Measurements from ENCODE around the gene IVNS1ABP.

IVNS1ABP gene

GRCh38 chr1:185305419-185305818 is 11.6 kb downstream of the IVNS1ABP start:
- Histone ChIP-seq H2AFZ (ENCODE audit: low read depth, low read length) (no peak overlapping the region), H3K4me1 (ENCODE audit: insufficient read depth, low read length) (no peaks in the 10 kb centered on the region), H3K36me3 (ENCODE audit: insufficient read depth, low read length) (peaks cover 93% of the 10 kb centered on the region), H3K9me3 (ENCODE audit: low read length) (no peaks in the 10 kb centered on the region), H3K4me3 (ENCODE audit: low read length) (no peak overlapping the region), H3K27me3 (ENCODE audit: insufficient read depth, low read length) (no peaks in the 10 kb centered on the region)

- H3K36me3 ChIP-seq (ENCODE audit: insufficient read depth, low read length): peaks cover 98% of the 10 kb centered on the region
Measured at GRCh38 chr1:185300152-185300551, 16.9 kb downstream of the IVNS1ABP start.

GRCh38 chr1:185297982-185298381 is 19.1 kb downstream of the IVNS1ABP start:
- Histone ChIP-seq H3K36me3 (ENCODE audit: insufficient read depth, low read length) (peaks cover 96% of the 10 kb centered on the region), H3K27me3 (ENCODE audit: insufficient read depth, low read length) (no peaks in the 10 kb centered on the region), H3K4me1 (ENCODE audit: insufficient read depth, low read length) (no peaks in the 10 kb centered on the region), H2AFZ (ENCODE audit: low read depth, low read length) (no peak overlapping the region), H3K4me3 (ENCODE audit: low read length) (no peak overlapping the region), H3K9me3 (ENCODE audit: low read length) (no peaks in the 10 kb centered on the region)

More at GRCh38 chr1:185300152-185300551, 16.9 kb downstream of the IVNS1ABP start:
- no peaks in the 10 kb centered on the region for H3K9me3 ChIP-seq (ENCODE audit: low read length)
- H2AFZ ChIP-seq (ENCODE audit: low read depth, low read length): no peak overlapping the region
- H3K4me3 ChIP-seq (ENCODE audit: low read length): no peak overlapping the region
- no peaks in the 10 kb centered on the region for H3K4me1 ChIP-seq (ENCODE audit: insufficient read depth, low read length)
- H3K27me3 ChIP-seq (ENCODE audit: insufficient read depth, low read length): no peaks in the 10 kb centered on the region

DNA sequence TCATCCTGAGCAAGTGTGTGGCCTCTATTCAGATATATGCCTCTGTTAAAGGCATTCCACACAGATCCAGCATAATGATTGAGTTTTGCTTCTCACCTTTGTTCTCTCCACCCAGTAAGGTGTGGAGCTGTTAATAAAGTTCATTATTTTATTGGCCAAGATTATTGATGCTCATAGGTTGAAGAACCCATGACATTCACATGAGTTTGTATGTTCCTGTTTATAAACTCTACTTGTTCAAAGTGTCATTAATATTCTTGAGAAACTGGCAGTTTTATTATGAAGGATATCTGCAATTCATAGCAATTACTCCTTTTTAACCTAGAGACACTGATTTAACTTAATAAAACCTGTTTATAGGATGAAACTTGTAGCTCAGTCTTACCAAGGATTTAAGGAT is 22.0 kb downstream of the IVNS1ABP start:
- Histone ChIP-seq H3K27me3 (ENCODE audit: insufficient read depth, low read length) (no peaks in the 10 kb centered on the region), H3K4me1 (ENCODE audit: insufficient read depth, low read length) (no peaks in the 10 kb centered on the region), H3K4me3 (ENCODE audit: low read length) (no peak overlapping the region), H3K9me3 (ENCODE audit: low read length) (no peaks in the 10 kb centered on the region), H3K36me3 (ENCODE audit: insufficient read depth, low read length) (peaks cover 69% of the 10 kb centered on the region), H2AFZ (ENCODE audit: low read depth, low read length) (no peak overlapping the region)

GRCh38 chr1:185293967-185294542 is 23.0 kb downstream of the IVNS1ABP start:
- Histone ChIP-seq H2AFZ (ENCODE audit: low read depth, low read length) (no peak overlapping the region), H3K4me1 (ENCODE audit: insufficient read depth, low read length) (no peaks in the 10 kb centered on the region), H3K27me3 (ENCODE audit: insufficient read depth, low read length) (no peaks in the 10 kb centered on the region), H3K36me3 (ENCODE audit: insufficient read depth, low read length) (peaks cover 59% of the 10 kb centered on the region), H3K9me3 (ENCODE audit: low read length) (no peaks in the 10 kb centered on the region), H3K4me3 (ENCODE audit: low read length) (no peak overlapping the region)

GRCh38 chr1:185292237-185292636 is 24.8 kb downstream of the IVNS1ABP start:
- no peak overlapping the region for H2AFZ ChIP-seq (ENCODE audit: low read depth, low read length)
- H3K27me3 ChIP-seq (ENCODE audit: insufficient read depth, low read length): no peaks in the 10 kb centered on the region
- H3K9me3 ChIP-seq (ENCODE audit: low read length): no peaks in the 10 kb centered on the region
- no peaks in the 10 kb centered on the region for H3K4me1 ChIP-seq (ENCODE audit: insufficient read depth, low read length)
- H3K36me3 ChIP-seq (ENCODE audit: insufficient read depth, low read length): peaks cover 41% of the 10 kb centered on the region
- no peak overlapping the region for H3K4me3 ChIP-seq (ENCODE audit: low read length)

GRCh38 chr1:185291652-185292051 is 25.4 kb downstream of the IVNS1ABP start:
- Histone ChIP-seq H3K9me3 (ENCODE audit: low read length) (no peaks in the 10 kb centered on the region), H2AFZ (ENCODE audit: low read depth, low read length) (no peak overlapping the region), H3K4me1 (ENCODE audit: insufficient read depth, low read length) (no peaks in the 10 kb centered on the region), H3K27me3 (ENCODE audit: insufficient read depth, low read length) (no peaks in the 10 kb centered on the region), H3K36me3 (ENCODE audit: insufficient read depth, low read length) (peaks cover 35% of the 10 kb centered on the region), H3K4me3 (ENCODE audit: low read length) (no peak overlapping the region)

GRCh38 chr1:185291159-185291558 is 25.9 kb downstream of the IVNS1ABP start:
- Histone ChIP-seq H3K4me3 (ENCODE audit: low read length) (no peak overlapping the region), H3K27me3 (ENCODE audit: insufficient read depth, low read length) (no peaks in the 10 kb centered on the region), H3K4me1 (ENCODE audit: insufficient read depth, low read length) (no peaks in the 10 kb centered on the region), H3K36me3 (ENCODE audit: insufficient read depth, low read length) (peaks cover 30% of the 10 kb centered on the region), H2AFZ (ENCODE audit: low read depth, low read length) (no peak overlapping the region), H3K9me3 (ENCODE audit: low read length) (no peaks in the 10 kb centered on the region)

DNA sequence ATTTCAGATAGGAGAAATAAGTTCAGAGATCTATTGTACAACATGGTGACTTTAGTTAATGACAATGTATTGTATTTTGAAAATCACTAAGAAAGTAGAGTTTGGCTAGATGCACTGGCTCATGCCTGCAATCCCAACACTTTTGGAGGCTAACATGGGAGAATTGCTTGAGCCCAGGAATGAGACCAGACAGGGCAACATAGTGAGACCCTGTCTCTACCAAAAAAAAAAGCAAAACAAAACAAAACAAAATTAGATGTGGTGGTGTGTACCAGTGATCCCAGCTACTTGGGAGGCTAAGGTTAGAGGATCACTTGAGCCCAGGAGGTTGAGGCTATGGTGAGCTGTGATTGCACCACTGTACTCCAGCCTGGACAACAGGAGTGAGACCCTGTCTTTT is 27.2 kb downstream of the IVNS1ABP start:
- H3K36me3 ChIP-seq (ENCODE audit: insufficient read depth, low read length): peaks cover 17% of the 10 kb centered on the region
- H3K4me1 ChIP-seq (ENCODE audit: insufficient read depth, low read length): no peaks in the 10 kb centered on the region
- H3K9me3 ChIP-seq (ENCODE audit: low read length): no peaks in the 10 kb centered on the region
- no peaks in the 10 kb centered on the region for H3K27me3 ChIP-seq (ENCODE audit: insufficient read depth, low read length)
- no peak overlapping the region for H3K4me3 ChIP-seq (ENCODE audit: low read length)
- H2AFZ ChIP-seq (ENCODE audit: low read depth, low read length): no peak overlapping the region

DNA sequence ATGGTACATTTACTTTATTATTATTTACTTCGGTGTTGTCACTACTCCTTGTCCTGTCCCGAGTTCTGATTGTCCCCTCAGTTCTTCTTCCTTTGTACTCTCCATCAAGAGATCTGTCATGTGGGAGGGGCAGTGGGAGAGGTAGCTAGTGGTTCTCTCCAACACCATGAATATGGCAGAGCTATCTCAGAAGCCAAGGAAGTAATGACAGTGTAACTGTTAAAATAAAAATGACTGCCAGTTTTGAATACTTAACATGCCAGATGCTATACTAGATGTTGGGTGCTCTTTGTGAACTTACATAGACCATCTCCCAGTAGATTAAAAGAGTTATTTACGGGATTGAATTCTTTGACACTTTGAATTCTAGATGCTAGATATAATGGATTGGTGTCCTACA is 28.6 kb downstream of the IVNS1ABP start:
- peaks cover 4% of the 10 kb centered on the region for H3K36me3 ChIP-seq (ENCODE audit: insufficient read depth, low read length)
- no peak overlapping the region for H2AFZ ChIP-seq (ENCODE audit: low read depth, low read length)
- H3K27me3 ChIP-seq (ENCODE audit: insufficient read depth, low read length): no peaks in the 10 kb centered on the region

DNA sequence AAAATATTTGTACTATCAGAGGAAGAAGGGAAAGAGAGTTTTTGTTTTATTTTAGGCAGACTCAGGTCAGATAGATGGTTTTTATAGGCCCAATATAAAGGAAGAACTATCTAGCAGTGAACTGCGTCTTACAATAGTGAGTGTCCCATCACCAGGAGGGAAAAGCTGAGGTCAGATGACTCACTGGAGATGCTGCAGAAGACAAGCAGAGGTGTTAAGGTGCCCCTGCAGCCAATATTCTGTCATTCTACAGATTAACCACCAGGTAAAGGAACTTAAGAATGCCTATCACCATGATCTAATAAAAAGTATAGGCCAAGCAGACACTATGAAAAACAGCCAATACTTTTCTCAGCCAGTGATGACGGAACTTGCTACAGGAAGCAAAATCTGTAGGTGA is 29.6 kb downstream of the IVNS1ABP start:
- no peaks in the 10 kb centered on the region for H3K27me3 ChIP-seq (ENCODE audit: insufficient read depth, low read length)
- H2AFZ ChIP-seq (ENCODE audit: low read depth, low read length): no peak overlapping the region
- H3K9me3 ChIP-seq (ENCODE audit: low read length): no peaks in the 10 kb centered on the region

More for the DNA sequence above, 28.6 kb downstream of the IVNS1ABP start:
- Histone ChIP-seq H3K4me3 (ENCODE audit: low read length) (no peak overlapping the region), H3K9me3 (ENCODE audit: low read length) (no peaks in the 10 kb centered on the region), H3K4me1 (ENCODE audit: insufficient read depth, low read length) (no peaks in the 10 kb centered on the region)

DNA sequence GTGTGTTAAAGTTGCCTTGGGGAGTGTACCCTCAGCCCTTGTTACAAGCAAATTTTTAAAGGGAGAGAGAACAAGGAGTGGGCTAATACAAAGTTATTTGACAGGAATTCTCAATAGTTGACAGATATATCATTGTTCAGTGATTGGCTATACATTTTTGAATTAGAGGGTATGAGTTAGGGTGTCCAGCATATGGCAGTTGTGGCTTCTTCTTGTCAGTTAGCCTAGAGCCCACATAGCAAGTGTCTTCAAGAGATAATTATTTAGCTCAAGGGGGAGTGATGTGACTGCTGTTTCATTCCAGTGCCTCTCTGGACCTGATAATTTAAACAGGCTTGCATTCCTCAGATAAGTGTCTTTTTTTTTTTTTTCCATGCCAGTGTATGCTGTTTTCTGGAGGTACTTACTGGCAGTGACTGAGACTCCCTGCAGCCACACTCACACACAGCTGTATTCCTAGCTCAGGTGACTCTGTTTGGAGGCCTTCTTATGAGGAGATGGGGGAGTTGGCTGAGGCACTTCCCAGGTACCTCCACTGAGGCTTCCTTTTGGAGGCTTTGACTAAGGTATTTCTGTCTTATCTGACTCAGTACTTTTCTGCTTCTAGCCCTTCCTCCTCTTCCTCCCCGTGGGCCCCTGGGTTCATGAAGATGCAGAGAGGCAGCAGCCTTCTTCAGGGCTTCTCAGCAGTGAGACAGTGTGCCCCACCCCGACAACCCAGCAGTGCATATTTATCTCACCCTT is 32.3 kb downstream of the IVNS1ABP start:
- Histone ChIP-seq H3K4me1 (ENCODE audit: insufficient read depth, low read length) (no peaks in the 10 kb centered on the region), H3K9me3 (ENCODE audit: low read length) (no peaks in the 10 kb centered on the region), H3K36me3 (ENCODE audit: insufficient read depth, low read length) (no peaks in the 10 kb centered on the region), H2AFZ (ENCODE audit: low read depth, low read length) (no peak overlapping the region), H3K27me3 (ENCODE audit: insufficient read depth, low read length) (no peaks in the 10 kb centered on the region), H3K4me3 (ENCODE audit: low read length) (no peak overlapping the region)

More for the DNA sequence above, 29.6 kb downstream of the IVNS1ABP start:
- Histone ChIP-seq H3K36me3 (ENCODE audit: insufficient read depth, low read length) (no peaks in the 10 kb centered on the region), H3K4me3 (ENCODE audit: low read length) (no peak overlapping the region), H3K4me1 (ENCODE audit: insufficient read depth, low read length) (no peaks in the 10 kb centered on the region)

DNA sequence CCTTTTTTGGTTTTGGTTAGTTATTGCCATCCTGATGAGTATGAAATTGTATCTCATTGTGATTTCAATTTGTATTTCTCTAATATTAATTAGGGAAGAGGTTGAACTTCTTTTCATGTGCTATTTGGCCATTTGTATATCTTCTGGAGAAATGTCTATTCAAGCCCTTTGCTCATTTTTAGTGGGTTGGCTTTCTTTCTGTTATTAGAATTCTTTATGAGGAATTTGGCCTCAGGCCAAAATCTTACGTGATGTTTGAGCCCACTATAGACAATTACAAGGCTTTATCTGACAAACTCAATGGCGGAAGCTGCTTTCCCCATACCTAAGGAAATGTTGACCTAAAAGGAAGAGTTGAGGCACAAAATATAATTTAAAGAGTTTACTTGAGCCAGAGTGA is 32.9 kb downstream of the IVNS1ABP start:
- Histone ChIP-seq H3K36me3 (ENCODE audit: insufficient read depth, low read length) (no peaks in the 10 kb centered on the region), H3K4me3 (ENCODE audit: low read length) (no peak overlapping the region), H3K9me3 (ENCODE audit: low read length) (no peaks in the 10 kb centered on the region), H3K4me1 (ENCODE audit: insufficient read depth, low read length) (no peaks in the 10 kb centered on the region), H3K27me3 (ENCODE audit: insufficient read depth, low read length) (no peaks in the 10 kb centered on the region), H2AFZ (ENCODE audit: low read depth, low read length) (no peak overlapping the region)
